ENCODE measurements around the gene MAML3.

MAML3 gene

GRCh38 chr4:139736661-139737060 is 417.3 kb downstream of the MAML3 start:
- no peak for TF ChIP-seq CTCF (IDR thresholded peaks at IDR 0.05; ENCODE audit: extremely low read depth, missing control alignments)
- no peak for DNase-seq (ENCODE audit: low spot score)

- DNase-seq (ENCODE audit: low spot score): no peak
- no peak for TF ChIP-seq CTCF (IDR thresholded peaks at IDR 0.05; ENCODE audit: extremely low read depth, missing control alignments)
Observed at GRCh38 chr4:139736274-139736660, 417.7 kb downstream of the MAML3 start.

GRCh38 chr4:139735381-139736273 is 418.4 kb downstream of the MAML3 start:
- no peak for TF ChIP-seq CTCF (IDR thresholded peaks at IDR 0.05; ENCODE audit: extremely low read depth, missing control alignments)
- peak; percentile 63 for DNase-seq (ENCODE audit: low spot score)

GRCh38 chr4:139734875-139735380 is 419.1 kb downstream of the MAML3 start:
- peak; percentile 45 for TF ChIP-seq CTCF (IDR thresholded peaks at IDR 0.05; ENCODE audit: extremely low read depth, missing control alignments)
- DNase-seq (ENCODE audit: low spot score): peak; percentile 81

- DNase-seq (ENCODE audit: low spot score): no peak
- no peak for TF ChIP-seq CTCF (IDR thresholded peaks at IDR 0.05; ENCODE audit: extremely low read depth, missing control alignments)
Observed at GRCh38 chr4:139734201-139734874, 419.6 kb downstream of the MAML3 start.

GRCh38 chr4:139732991-139733570 is 420.9 kb downstream of the MAML3 start:
- DNase-seq (ENCODE audit: low spot score): no peak
- no peak for TF ChIP-seq CTCF (IDR thresholded peaks at IDR 0.05; ENCODE audit: extremely low read depth, missing control alignments)

GRCh38 chr4:139728840-139729239 is 425.1 kb downstream of the MAML3 start:
- no peak for DNase-seq (ENCODE audit: low spot score)
- no peak for TF ChIP-seq CTCF (IDR thresholded peaks at IDR 0.05; ENCODE audit: extremely low read depth, missing control alignments)
